Stimulated activated CD4-positive, alpha-beta T cell treated with anti-CD3 and anti-CD28 coated beads, Interleukin-2, amount 100 ng/mL, for 24 hours (primary cell): ENCODE data around the gene SEMA3C.

Experiments
- DNase-seq, 2 donors: peaks; one replicate each; pipeline ENCODE4 v3.0.0-alpha.2; 2020

Gene SEMA3C

GRCh38 chr7:80726666-80727065, 192.2 kb downstream of the SEMA3C start:
- DNase-seq: no peak

- DNase-seq: no peak
Observed at GRCh38 chr7:80725181-80725611, 193.7 kb downstream of the SEMA3C start.

GRCh38 chr7:80724249-80724871, 194.5 kb downstream of the SEMA3C start:
- no peak for DNase-seq

DNA sequence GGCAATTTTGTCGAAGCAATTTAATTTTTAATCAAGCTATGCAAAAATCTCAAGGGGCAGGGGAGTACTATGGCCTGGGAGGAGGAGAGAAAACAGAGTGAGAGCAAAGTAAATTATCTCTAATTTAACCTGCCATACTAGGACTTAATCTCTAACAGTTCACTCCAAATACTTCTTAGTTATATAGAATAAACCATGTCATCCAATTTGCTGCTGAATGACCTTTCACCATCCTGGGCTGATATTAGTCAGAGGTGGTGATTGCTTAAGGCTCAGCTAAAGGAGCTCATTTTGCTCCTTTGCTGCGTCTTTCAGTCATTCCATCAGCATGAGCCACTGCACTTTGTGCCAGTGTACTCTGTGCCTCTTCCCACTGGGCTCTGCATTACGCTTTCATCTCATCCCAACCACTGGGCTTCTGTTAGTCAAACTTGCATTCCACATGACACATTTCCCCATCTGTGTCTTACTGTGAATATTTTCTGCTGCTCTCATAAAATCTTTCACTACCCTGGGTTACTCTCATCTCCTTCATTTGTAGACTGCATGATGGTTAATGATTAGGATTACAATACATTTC, 196.1 kb downstream of the SEMA3C start:
- no peak for DNase-seq

DNA sequence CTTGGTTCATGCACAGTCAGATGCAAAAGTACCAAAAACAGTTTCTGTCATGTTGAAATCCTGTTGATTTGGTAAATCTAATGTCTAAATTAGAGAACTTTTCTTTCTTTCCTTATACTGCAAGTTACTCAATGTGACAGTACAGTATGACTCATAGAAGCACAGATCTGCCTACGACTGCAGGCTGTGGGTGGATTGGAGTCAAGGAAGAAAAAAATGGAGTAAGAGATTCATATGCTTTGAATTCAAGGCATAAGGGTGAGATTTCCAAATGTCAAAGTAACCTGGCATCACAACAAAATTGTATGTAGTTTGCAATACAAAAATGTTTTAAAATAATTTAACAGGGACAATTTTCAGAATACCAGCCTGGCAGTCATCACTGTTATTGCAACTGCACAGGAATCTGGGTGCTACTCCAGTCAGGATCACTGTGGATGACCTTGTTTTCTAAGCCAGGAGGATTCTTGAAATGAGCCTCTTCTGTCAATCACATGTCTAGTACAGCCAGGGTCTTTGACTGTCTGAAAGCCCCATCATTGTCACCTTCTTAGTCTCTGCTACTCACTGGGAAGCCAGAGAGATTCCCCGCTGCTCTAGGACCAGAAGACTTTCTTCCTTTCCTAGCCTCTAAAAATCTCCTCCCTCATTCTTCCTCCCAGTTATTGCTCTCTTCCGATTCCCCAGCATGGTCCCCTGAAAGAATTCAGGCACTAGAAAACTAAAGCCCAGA, 196.8 kb downstream of the SEMA3C start:
- DNase-seq: no peak

DNA sequence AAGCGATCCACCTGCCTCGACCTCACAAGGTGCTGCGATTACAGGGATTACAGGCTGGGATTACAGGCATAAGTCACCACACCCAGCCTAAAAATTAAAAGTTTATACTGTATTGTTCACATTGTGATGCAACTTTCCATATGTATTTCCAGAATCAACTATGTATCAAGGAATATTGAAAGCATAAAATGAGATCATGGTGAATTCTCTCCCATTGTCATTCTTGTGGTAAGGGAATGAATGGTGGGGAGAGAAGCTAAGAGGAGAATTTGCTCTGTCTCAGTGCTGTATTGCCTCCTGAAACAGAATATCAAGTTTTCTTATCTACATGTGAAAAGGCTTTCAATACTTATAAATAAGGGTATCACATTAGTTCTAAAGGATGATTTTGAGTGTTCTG, 198.7 kb downstream of the SEMA3C start:
- no peak for DNase-seq

- no peak for DNase-seq
Observed at GRCh38 chr7:80719261-80719660, 199.6 kb downstream of the SEMA3C start.

- DNase-seq: no peak
Observed at GRCh38 chr7:80711531-80711930, 207.3 kb downstream of the SEMA3C start.

GRCh38 chr7:80708123-80708522, 210.7 kb downstream of the SEMA3C start:
- no peak for DNase-seq

DNA sequence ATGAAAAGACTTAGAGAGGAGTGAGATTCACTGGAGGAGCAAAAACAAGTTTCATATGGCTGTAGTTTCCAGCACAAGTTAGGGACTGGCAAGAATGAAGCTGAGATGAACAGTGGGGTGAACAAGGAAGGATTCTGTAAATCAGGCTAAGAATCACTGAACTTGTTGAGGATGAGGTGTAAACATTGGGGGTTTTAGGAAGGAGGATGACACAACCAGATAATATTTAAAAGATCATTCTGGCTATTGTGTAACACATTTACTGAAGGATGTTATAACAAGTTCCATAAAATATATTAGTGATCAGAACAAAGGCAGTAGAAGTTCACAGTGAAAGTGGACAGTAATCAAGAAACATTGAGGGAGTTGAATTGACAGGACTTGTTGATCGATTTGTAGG, 211.5 kb downstream of the SEMA3C start:
- no peak for DNase-seq

- no peak for DNase-seq
Observed at GRCh38 chr7:80705130-80705781, 213.6 kb downstream of the SEMA3C start.

DNA sequence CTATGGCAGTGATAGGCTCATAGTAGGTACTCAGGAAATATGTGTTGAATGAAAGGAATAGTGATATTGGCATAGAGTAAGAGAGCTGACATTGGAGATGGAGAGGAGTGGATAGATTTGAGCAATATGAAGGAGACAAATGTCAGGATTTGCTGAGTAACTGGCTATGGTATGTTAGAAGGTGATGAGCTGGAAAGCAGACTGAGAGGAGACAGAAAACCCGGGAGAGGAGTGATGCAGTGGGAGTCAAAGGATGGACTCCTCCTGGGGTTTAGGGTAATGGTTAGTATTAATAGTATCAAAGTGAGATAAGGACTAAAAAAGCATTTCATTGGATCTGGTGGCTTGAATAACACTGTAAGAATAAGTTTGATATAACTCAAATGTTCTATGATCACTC, 215.6 kb downstream of the SEMA3C start:
- DNase-seq: no peak

- DNase-seq: no peak
Observed at GRCh38 chr7:80699721-80700256, 219.1 kb downstream of the SEMA3C start.

- no peak for DNase-seq
Observed at GRCh38 chr7:80699045-80699638, 219.7 kb downstream of the SEMA3C start.
